SK-N-SH treated with all-trans-retinoic acid at 6 μM for 48 hours (cell line): ENCODE data around the gene ANKRD12.

Source experiments
- ATAC-seq: fragments of 200-7000 bp; cut with Tn5 transposase; 3 replicates; pipeline ENCODE4 v1.9.1; 2020; ENCODE audit warnings: mild to moderate bottlenecking, moderate library complexity
- ARNTL ChIP-seq: fragments of 450-650 bp; formaldehyde crosslinking; IDR thresholded peaks from 2 replicates; pipeline ENCODE4 v1.5.0; 2020; ENCODE audit warnings: low read depth, mild to moderate bottlenecking, moderate library complexity, borderline replicate concordance
- BACH2 ChIP-seq: fragments of 250-450 bp; sonication (Bioruptor Pico); IDR thresholded peaks from 2 replicates; pipeline ENCODE4 v1.9.0; 2021; ENCODE audit warnings: mild to moderate bottlenecking, borderline replicate concordance
- CREB5 ChIP-seq: fragments of 250-450 bp; sonication (Bioruptor Pico); IDR thresholded peaks from 2 replicates; pipeline ENCODE4 v1.5.1; 2020; ENCODE audit warnings: low read depth, mild to moderate bottlenecking, moderate library complexity
- CSDC2 ChIP-seq: fragments of 250-450 bp; sonication (Bioruptor Pico); IDR thresholded peaks from 2 replicates; pipeline ENCODE4 v1.5.0; 2020; ENCODE audit warnings: mild to moderate bottlenecking, moderate library complexity
- CSRNP3 ChIP-seq: fragments of 250-450 bp; sonication (Bioruptor Pico); IDR thresholded peaks from 2 replicates; pipeline ENCODE4 v1.5.1; 2021; ENCODE audit warnings: mild to moderate bottlenecking, moderate library complexity
- GLIS3 ChIP-seq: fragments of 250-450 bp; sonication (Bioruptor Pico); IDR thresholded peaks from 2 replicates; pipeline ENCODE4 v1.5.0; 2020; ENCODE audit warnings: mild to moderate bottlenecking, moderate library complexity
- ISL1 ChIP-seq: fragments of 250-450 bp; sonication (Bioruptor Pico); IDR thresholded peaks from 2 replicates; pipeline ENCODE4 v2.1.2; 2022; ENCODE audit warnings: mild to moderate bottlenecking, moderate library complexity
- OSR1 ChIP-seq: fragments of 250-450 bp; sonication (Bioruptor Pico); IDR thresholded peaks from 2 replicates; pipeline ENCODE4 v1.8.0; 2022; ENCODE audit warnings: moderate library complexity, mild to moderate bottlenecking, inconsistent platforms
- POU6F1 ChIP-seq: fragments of 250-450 bp; sonication (Bioruptor Pico); IDR thresholded peaks from 2 replicates; pipeline ENCODE4 v1.8.0; 2021; ENCODE audit warnings: low read depth, mild to moderate bottlenecking, moderate library complexity, borderline replicate concordance
- PPARA ChIP-seq: fragments of 250-450 bp; sonication (Bioruptor Pico); IDR thresholded peaks from 2 replicates; pipeline ENCODE4 v1.5.0; 2020; ENCODE audit warnings: mild to moderate bottlenecking, borderline replicate concordance
- RARB ChIP-seq: fragments of 250-450 bp; sonication (Bioruptor Pico); IDR thresholded peaks from 2 replicates; pipeline ENCODE4 v1.8.0; 2021; ENCODE audit warnings: mild to moderate bottlenecking, moderate library complexity
- TCF4 ChIP-seq: fragments of 250-450 bp; sonication (Bioruptor Pico); IDR thresholded peaks from 2 replicates; pipeline ENCODE4 v1.8.0; 2021; ENCODE audit warnings: mild to moderate bottlenecking, moderate library complexity, borderline replicate concordance
- TSHZ2 ChIP-seq: fragments of 250-450 bp; sonication (Bioruptor Pico); IDR thresholded peaks from 2 replicates; pipeline ENCODE4 v1.5.0; 2020; ENCODE audit warnings: mild to moderate bottlenecking, moderate library complexity
- ZC3H10 ChIP-seq: fragments of 250-450 bp; sonication (Bioruptor Pico); IDR thresholded peaks from 2 replicates; pipeline ENCODE4 v1.5.1; 2021; ENCODE audit warnings: mild to moderate bottlenecking, moderate library complexity
- ZFP3 ChIP-seq: fragments of 250-450 bp; sonication (Bioruptor Pico); IDR thresholded peaks from 2 replicates; pipeline ENCODE4 v1.5.0; 2020; ENCODE audit warnings: mild to moderate bottlenecking, moderate library complexity
- ZFP30 ChIP-seq: fragments of 450-650 bp; formaldehyde crosslinking; IDR thresholded peaks from 2 replicates; pipeline ENCODE4 v1.5.0; 2022; ENCODE audit warnings: mild to moderate bottlenecking, moderate library complexity
- ZNF565 ChIP-seq: fragments of 450-650 bp; formaldehyde crosslinking; conservative IDR thresholded peaks from 2 replicates; pipeline ENCODE4 v1.5.0; 2020; ENCODE audit warnings: low read depth, mild to moderate bottlenecking, moderate library complexity
- ZNF70 ChIP-seq: fragments of 450-650 bp; formaldehyde crosslinking; IDR thresholded peaks from 2 replicates; pipeline ENCODE4 v1.5.0; 2020; ENCODE audit warnings: mild to moderate bottlenecking, moderate library complexity
- ZNF8 ChIP-seq: fragments of 450-650 bp; formaldehyde crosslinking; IDR thresholded peaks from 2 replicates; pipeline ENCODE4 v1.5.0; 2020; ENCODE audit warnings: mild to moderate bottlenecking, moderate library complexity

Gene ANKRD12

GRCh38 chr18:9210966-9211365, 74.4 kb downstream of the ANKRD12 start (continued):
- TF ChIP-seq ZNF565 (CRISPR knock-in tag) (no peak), BACH2 (CRISPR knock-in tag) (no peak), ZFP3 (CRISPR knock-in tag) (no peak)
- TF ChIP-seq, all 23 proteins: peak for 0

GRCh38 chr18:9211955-9212354, 75.4 kb downstream of the ANKRD12 start:
- TF ChIP-seq ZNF70 (CRISPR knock-in tag): no peak
- no peak for TF ChIP-seq TCF4 (CRISPR knock-in tag)
- no peak for TF ChIP-seq RARB (CRISPR knock-in tag)
- no peak for TF ChIP-seq GLIS3 (CRISPR knock-in tag)
- no peak for TF ChIP-seq OSR1 (CRISPR knock-in tag)
- no peak for TF ChIP-seq ZNF565 (CRISPR knock-in tag)
- TF ChIP-seq ZFP30 (CRISPR knock-in tag): no peak
- TF ChIP-seq CSDC2 (CRISPR knock-in tag): no peak
- TF ChIP-seq ZNF8: no peak
- no peak for TF ChIP-seq ZFP3 (CRISPR knock-in tag)
- no peak for TF ChIP-seq ARNTL
- no peak for TF ChIP-seq PPARA (CRISPR knock-in tag)
- TF ChIP-seq TSHZ2 (CRISPR knock-in tag): no peak
- no peak for ATAC-seq

- ATAC-seq: no peak
- TF ChIP-seq CSDC2 (CRISPR knock-in tag): no peak
Observed at GRCh38 chr18:9215221-9215933, 78.8 kb downstream of the ANKRD12 start.

- no peak for TF ChIP-seq ZNF70 (CRISPR knock-in tag)
- TF ChIP-seq POU6F1 (CRISPR knock-in tag): no peak
- TF ChIP-seq ISL1: no peak
- no peak for TF ChIP-seq ZNF8
- TF ChIP-seq CREB5 (CRISPR knock-in tag): no peak
- no peak for TF ChIP-seq ZC3H10 (CRISPR knock-in tag)
- TF ChIP-seq CSRNP3 (CRISPR knock-in tag): no peak
- no peak for TF ChIP-seq OSR1 (CRISPR knock-in tag)
- no peak for TF ChIP-seq PPARA (CRISPR knock-in tag)
- no peak for TF ChIP-seq ZFP3 (CRISPR knock-in tag)
- no peak for ATAC-seq
Observed at GRCh38 chr18:9216459-9216858, 79.9 kb downstream of the ANKRD12 start.
